ENCODE data around the gene CFAP90. TPM values are rescaled to one million over a fixed set of nuclear protein-coding genes. Genes with fewer than 3 reads are reported as not detected.

Gene CFAP90
- polyA plus RNA-seq, 1 of the 3 experiments (the other 2 are of a cell fraction), result 0.10 TPM

DNA sequence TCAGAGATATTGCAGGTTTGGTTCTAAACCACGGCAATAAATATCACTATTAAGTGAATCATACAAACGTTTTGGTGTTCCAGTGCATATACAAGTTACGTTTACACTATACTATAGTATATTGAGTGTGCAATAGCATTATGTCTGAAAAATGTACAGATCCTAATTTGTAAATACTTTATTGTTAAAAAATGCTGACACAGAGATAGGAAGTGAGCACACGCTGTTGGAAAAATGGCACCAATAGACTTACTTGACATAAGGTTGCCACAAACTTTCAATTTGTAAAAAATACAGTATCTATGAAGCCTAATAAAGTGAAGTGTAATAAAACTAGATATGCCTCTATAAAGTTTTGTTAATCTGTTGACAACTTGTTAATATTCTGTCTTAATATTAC lies 16.0 kb downstream of the CFAP90 start:
- POLR2A ChIA-PET, result no interaction called here
- H3K9me2 ChIP-seq, result no peaks in the 10 kb centered on the region
- H3K27ac ChIP-seq (ENCODE audit: low read depth in 2 of 2, low read length in 1 of 2), result no peak overlapping the region
- H3F3A ChIP-seq (replicated peaks; ENCODE audit: insufficient read depth), result no peaks in the 10 kb centered on the region
- no peaks in the 10 kb centered on the region for H3K79me2 ChIP-seq (ENCODE audit: insufficient read depth)
- WGBS (ENCODE audit: low lambda C conversion rate), result 38% methylated on average over 4 of the region's 4 CpGs
- no peaks in the 10 kb centered on the region for H3K36me3 ChIP-seq (replicated peaks in 1 of 2; ENCODE audit: control insufficient read depth in 1 of 2, insufficient read depth in 2 of 2, low read length in 1 of 2)
- DNase-seq, result no peak
- CTCF ChIA-PET, result interaction anchor here (1.0 kb wide), 1 partner anchor 11 kb away, joined by 3 read pairs; no protein-coding TSS in a partner anchor
- no peak overlapping the region for H3K4me3 ChIP-seq (ENCODE audit: low read depth in 2 of 2, low read length in 1 of 2)
- no peaks in the 10 kb centered on the region for H3K9me3 ChIP-seq
- H2AFZ ChIP-seq (ENCODE audit: low read depth), result no peak overlapping the region
- H3K4me1 ChIP-seq (ENCODE audit: control insufficient read depth in 1 of 2, insufficient read depth in 2 of 2, low read depth in 1 of 2, low read length in 1 of 2), result no peaks in the 10 kb centered on the region
- H3K9ac ChIP-seq, result no peak overlapping the region
- no peak overlapping the region for H3K4me2 ChIP-seq
- no peaks in the 10 kb centered on the region for H4K20me1 ChIP-seq (ENCODE audit: insufficient read depth)
- peaks cover 11% of the 10 kb centered on the region; the same call in 1 of the 2 replicates for H3K27me3 ChIP-seq (ENCODE audit: insufficient read depth)
- TF ChIP-seq GABPA (IDR thresholded peaks at IDR 0.05; ENCODE audit: low read depth), result no peak
- TF ChIP-seq EZH2phosphoT487 (IDR thresholded peaks at IDR 0.05; ENCODE audit: borderline replicate concordance, low read depth), result no peak
- TF ChIP-seq NFIC (IDR thresholded peaks at IDR 0.05; ENCODE audit: borderline replicate concordance), result no peak
- TF ChIP-seq, protein P1, sequence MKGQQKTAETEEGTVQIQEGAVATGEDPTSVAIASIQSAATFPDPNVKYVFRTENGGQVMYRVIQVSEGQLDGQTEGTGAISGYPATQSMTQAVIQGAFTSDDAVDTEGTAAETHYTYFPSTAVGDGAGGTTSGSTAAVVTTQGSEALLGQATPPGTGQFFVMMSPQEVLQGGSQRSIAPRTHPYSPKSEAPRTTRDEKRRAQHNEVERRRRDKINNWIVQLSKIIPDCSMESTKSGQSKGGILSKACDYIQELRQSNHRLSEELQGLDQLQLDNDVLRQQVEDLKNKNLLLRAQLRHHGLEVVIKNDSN (IDR thresholded peaks at IDR 0.05; ENCODE audit: borderline replicate concordance, low read depth), result no peak
- no peak for TF ChIP-seq RXRA (IDR thresholded peaks at IDR 0.05; ENCODE audit: borderline replicate concordance, low read depth)
- TF ChIP-seq MXI1 (IDR thresholded peaks at IDR 0.05; ENCODE audit: low read depth, low read length), result no peak
- TF ChIP-seq, protein P2, sequence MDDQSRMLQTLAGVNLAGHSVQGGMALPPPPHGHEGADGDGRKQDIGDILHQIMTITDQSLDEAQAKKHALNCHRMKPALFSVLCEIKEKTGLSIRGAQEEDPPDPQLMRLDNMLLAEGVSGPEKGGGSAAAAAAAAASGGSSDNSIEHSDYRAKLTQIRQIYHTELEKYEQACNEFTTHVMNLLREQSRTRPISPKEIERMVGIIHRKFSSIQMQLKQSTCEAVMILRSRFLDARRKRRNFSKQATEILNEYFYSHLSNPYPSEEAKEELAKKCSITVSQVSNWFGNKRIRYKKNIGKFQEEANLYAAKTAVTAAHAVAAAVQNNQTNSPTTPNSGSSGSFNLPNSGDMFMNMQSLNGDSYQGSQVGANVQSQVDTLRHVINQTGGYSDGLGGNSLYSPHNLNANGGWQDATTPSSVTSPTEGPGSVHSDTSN (IDR thresholded peaks at IDR 0.05), result no peak
- no peak for TF ChIP-seq GATA2 (CRISPR knock-in tag; IDR thresholded peaks at IDR 0.05)
- no peak for TF ChIP-seq ELF1 (IDR thresholded peaks at IDR 0.05)
- TF ChIP-seq EP300 (IDR thresholded peaks at IDR 0.05; ENCODE audit: borderline replicate concordance in 1 of 2, low read depth in 1 of 2, low read length in 1 of 2), result no peak
- TF ChIP-seq TCF12 (IDR thresholded peaks at IDR 0.05), result no peak
- TF ChIP-seq CHD2 (IDR thresholded peaks at IDR 0.05; ENCODE audit: low read length, partially characterized antibody), result no peak
- no peak for TF ChIP-seq RCOR1 (IDR thresholded peaks at IDR 0.05; ENCODE audit: low read length)
- TF ChIP-seq, protein P3, sequence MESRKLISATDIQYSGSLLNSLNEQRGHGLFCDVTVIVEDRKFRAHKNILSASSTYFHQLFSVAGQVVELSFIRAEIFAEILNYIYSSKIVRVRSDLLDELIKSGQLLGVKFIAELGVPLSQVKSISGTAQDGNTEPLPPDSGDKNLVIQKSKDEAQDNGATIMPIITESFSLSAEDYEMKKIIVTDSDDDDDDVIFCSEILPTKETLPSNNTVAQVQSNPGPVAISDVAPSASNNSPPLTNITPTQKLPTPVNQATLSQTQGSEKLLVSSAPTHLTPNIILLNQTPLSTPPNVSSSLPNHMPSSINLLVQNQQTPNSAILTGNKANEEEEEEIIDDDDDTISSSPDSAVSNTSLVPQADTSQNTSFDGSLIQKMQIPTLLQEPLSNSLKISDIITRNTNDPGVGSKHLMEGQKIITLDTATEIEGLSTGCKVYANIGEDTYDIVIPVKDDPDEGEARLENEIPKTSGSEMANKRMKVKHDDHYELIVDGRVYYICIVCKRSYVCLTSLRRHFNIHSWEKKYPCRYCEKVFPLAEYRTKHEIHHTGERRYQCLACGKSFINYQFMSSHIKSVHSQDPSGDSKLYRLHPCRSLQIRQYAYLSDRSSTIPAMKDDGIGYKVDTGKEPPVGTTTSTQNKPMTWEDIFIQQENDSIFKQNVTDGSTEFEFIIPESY (IDR thresholded peaks at IDR 0.05; ENCODE audit: borderline replicate concordance, low read depth), result no peak
- no peak for TF ChIP-seq MEF2A (IDR thresholded peaks at IDR 0.05; ENCODE audit: borderline replicate concordance, low read depth)
- TF ChIP-seq RAD21 (IDR thresholded peaks at IDR 0.05; ENCODE audit: low read length), result no peak
- TF ChIP-seq, protein P4, sequence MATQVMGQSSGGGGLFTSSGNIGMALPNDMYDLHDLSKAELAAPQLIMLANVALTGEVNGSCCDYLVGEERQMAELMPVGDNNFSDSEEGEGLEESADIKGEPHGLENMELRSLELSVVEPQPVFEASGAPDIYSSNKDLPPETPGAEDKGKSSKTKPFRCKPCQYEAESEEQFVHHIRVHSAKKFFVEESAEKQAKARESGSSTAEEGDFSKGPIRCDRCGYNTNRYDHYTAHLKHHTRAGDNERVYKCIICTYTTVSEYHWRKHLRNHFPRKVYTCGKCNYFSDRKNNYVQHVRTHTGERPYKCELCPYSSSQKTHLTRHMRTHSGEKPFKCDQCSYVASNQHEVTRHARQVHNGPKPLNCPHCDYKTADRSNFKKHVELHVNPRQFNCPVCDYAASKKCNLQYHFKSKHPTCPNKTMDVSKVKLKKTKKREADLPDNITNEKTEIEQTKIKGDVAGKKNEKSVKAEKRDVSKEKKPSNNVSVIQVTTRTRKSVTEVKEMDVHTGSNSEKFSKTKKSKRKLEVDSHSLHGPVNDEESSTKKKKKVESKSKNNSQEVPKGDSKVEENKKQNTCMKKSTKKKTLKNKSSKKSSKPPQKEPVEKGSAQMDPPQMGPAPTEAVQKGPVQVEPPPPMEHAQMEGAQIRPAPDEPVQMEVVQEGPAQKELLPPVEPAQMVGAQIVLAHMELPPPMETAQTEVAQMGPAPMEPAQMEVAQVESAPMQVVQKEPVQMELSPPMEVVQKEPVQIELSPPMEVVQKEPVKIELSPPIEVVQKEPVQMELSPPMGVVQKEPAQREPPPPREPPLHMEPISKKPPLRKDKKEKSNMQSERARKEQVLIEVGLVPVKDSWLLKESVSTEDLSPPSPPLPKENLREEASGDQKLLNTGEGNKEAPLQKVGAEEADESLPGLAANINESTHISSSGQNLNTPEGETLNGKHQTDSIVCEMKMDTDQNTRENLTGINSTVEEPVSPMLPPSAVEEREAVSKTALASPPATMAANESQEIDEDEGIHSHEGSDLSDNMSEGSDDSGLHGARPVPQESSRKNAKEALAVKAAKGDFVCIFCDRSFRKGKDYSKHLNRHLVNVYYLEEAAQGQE (IDR thresholded peaks at IDR 0.05; ENCODE audit: low read depth, low read length), result no peak
